ENCODE results near the gene MCM7. TPM values are rescaled to one million over a fixed set of nuclear protein-coding genes. Genes with fewer than 3 reads are reported as not detected.

Gene MCM7
- total and polyA plus RNA-seq, 2 of the 13 experiments (the other 11 are each of a cell fraction or from before 2014, with no cell fraction given): 84.5 to 214 TPM

DNA sequence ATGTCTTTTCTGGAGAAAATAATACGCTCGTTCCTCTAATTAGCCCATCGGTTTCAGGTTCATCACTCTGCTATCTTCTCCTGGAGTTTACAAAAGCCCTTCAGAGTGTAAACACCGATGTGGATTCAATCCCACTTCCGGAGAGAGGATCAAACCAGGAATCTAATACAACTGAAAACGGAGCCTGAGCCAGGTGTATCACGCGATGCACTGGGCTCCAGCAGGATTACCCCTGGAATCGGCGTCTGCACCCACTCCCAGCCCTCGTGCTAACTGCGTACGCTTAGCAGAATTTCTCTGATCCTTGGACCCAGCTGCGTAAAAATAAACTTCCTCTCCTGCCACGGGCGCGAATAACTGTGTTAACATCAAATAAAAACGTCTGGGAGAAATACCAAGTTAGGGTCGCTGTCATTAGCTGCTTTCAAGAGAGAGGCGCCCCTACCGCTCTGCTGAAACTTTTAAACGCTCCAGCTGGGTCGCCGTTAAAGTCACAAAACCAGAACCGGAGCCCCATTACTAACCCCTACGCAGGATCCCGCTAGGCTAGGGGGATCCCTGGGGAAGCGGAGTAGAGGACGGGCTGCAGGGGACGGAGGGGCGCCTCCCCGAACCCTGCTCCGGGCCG is 20.2 kb downstream of the MCM7 start (continued):
- TF ChIP-seq, protein P1, sequence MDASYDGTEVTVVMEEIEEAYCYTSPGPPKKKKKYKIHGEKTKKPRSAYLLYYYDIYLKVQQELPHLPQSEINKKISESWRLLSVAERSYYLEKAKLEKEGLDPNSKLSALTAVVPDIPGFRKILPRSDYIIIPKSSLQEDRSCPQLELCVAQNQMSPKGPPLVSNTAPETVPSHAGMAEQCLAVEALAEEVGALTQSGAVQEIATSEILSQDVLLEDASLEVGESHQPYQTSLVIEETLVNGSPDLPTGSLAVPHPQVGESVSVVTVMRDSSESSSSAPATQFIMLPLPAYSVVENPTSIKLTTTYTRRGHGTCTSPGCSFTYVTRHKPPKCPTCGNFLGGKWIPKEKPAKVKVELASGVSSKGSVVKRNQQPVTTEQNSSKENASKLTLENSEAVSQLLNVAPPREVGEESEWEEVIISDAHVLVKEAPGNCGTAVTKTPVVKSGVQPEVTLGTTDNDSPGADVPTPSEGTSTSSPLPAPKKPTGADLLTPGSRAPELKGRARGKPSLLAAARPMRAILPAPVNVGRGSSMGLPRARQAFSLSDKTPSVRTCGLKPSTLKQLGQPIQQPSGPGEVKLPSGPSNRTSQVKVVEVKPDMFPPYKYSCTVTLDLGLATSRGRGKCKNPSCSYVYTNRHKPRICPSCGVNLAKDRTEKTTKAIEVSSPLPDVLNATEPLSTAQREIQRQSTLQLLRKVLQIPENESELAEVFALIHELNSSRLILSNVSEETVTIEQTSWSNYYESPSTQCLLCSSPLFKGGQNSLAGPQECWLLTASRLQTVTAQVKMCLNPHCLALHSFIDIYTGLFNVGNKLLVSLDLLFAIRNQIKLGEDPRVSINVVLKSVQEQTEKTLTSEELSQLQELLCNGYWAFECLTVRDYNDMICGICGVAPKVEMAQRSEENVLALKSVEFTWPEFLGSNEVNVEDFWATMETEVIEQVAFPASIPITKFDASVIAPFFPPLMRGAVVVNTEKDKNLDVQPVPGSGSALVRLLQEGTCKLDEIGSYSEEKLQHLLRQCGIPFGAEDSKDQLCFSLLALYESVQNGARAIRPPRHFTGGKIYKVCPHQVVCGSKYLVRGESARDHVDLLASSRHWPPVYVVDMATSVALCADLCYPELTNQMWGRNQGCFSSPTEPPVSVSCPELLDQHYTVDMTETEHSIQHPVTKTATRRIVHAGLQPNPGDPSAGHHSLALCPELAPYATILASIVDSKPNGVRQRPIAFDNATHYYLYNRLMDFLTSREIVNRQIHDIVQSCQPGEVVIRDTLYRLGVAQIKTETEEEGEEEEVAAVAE (CRISPR knock-in tag; IDR thresholded peaks at IDR 0.05; ENCODE audit: borderline replicate concordance): no peak
- TF ChIP-seq, protein P2, sequence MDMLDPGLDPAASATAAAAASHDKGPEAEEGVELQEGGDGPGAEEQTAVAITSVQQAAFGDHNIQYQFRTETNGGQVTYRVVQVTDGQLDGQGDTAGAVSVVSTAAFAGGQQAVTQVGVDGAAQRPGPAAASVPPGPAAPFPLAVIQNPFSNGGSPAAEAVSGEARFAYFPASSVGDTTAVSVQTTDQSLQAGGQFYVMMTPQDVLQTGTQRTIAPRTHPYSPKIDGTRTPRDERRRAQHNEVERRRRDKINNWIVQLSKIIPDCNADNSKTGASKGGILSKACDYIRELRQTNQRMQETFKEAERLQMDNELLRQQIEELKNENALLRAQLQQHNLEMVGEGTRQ (IDR thresholded peaks at IDR 0.05; ENCODE audit: low read depth, low read length): no peak
- TF ChIP-seq, protein P2 (CRISPR knock-in tag; IDR thresholded peaks at IDR 0.05; ENCODE audit: borderline replicate concordance): no peak
- TF ChIP-seq ZNF337 (CRISPR knock-in tag; IDR thresholded peaks at IDR 0.05; ENCODE audit: borderline replicate concordance, low read depth) (no peak), ZNF589 (CRISPR knock-in tag; conservative IDR thresholded peaks at IDR 0.05) (no peak), KDM5B (CRISPR knock-in tag; IDR thresholded peaks at IDR 0.05; ENCODE audit: borderline replicate concordance) (no peak), JUNB (CRISPR knock-in tag; IDR thresholded peaks at IDR 0.05; ENCODE audit: borderline replicate concordance) (no peak), ZFP90 (CRISPR knock-in tag; IDR thresholded peaks at IDR 0.05; ENCODE audit: borderline replicate concordance) (no peak), ZNF296 (CRISPR knock-in tag; conservative IDR thresholded peaks at IDR 0.05) (no peak), HOXA5 (CRISPR knock-in tag; IDR thresholded peaks at IDR 0.05) (no peak), STAT5B (CRISPR knock-in tag; IDR thresholded peaks at IDR 0.05) (no peak), FOXA3 (CRISPR knock-in tag; IDR thresholded peaks at IDR 0.05) (peak; percentile 80), RFX5 (IDR thresholded peaks at IDR 0.05; ENCODE audit: low read depth, low read length) (no peak), SNRNP70 (IDR thresholded peaks at IDR 0.05; ENCODE audit: low read depth, low read length) (no peak), ZFP62 (CRISPR knock-in tag; IDR thresholded peaks at IDR 0.05) (no peak), ZFAT (CRISPR knock-in tag; conservative IDR thresholded peaks at IDR 0.05) (no peak), ZNF550 (CRISPR knock-in tag; IDR thresholded peaks at IDR 0.05; ENCODE audit: borderline replicate concordance) (no peak), CHCHD3 (CRISPR knock-in tag; IDR thresholded peaks at IDR 0.05) (no peak)
- TF ChIP-seq, protein P3, sequence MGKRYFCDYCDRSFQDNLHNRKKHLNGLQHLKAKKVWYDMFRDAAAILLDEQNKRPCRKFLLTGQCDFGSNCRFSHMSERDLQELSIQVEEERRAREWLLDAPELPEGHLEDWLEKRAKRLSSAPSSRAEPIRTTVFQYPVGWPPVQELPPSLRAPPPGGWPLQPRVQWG (CRISPR knock-in tag; IDR thresholded peaks at IDR 0.05; ENCODE audit: borderline replicate concordance, low read depth): no peak
- TF ChIP-seq, protein P4, sequence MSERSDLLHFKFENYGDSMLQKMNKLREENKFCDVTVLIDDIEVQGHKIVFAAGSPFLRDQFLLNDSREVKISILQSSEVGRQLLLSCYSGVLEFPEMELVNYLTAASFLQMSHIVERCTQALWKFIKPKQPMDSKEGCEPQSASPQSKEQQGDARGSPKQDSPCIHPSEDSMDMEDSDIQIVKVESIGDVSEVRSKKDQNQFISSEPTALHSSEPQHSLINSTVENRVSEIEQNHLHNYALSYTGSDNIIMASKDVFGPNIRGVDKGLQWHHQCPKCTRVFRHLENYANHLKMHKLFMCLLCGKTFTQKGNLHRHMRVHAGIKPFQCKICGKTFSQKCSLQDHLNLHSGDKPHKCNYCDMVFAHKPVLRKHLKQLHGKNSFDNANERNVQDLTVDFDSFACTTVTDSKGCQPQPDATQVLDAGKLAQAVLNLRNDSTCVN (CRISPR knock-in tag; IDR thresholded peaks at IDR 0.05; ENCODE audit: borderline replicate concordance): no peak
- TF ChIP-seq, protein P5, sequence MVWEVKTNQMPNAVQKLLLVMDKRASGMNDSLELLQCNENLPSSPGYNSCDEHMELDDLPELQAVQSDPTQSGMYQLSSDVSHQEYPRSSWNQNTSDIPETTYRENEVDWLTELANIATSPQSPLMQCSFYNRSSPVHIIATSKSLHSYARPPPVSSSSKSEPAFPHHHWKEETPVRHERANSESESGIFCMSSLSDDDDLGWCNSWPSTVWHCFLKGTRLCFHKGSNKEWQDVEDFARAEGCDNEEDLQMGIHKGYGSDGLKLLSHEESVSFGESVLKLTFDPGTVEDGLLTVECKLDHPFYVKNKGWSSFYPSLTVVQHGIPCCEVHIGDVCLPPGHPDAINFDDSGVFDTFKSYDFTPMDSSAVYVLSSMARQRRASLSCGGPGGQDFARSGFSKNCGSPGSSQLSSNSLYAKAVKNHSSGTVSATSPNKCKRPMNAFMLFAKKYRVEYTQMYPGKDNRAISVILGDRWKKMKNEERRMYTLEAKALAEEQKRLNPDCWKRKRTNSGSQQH (CRISPR knock-in tag; IDR thresholded peaks at IDR 0.05; ENCODE audit: low read depth): 0 out of 2 replicates have a peak, but pooled peaks have one; percentile 5

All from HepG2 (cell line).